DMS153 treated with DMSO at 0.1 percent for 48 hours (cell line): ENCODE results near the gene ATF6B.
A peak's percentile ranks its signal among the peaks of the same experiment; 100 is the strongest.
"Not testable (repeated sequence)": the region's sequence is repeated elsewhere in the genome, so short reads cannot be mapped to it uniquely, and the experiment has no call there.

Source experiments
- DNase-seq: peaks from one replicate; lab custom pipeline; 2025; ENCODE audit not compliant: unreplicated experiment; lab: John Stamatoyannopoulos, UW

The ATF6B gene

DNA sequence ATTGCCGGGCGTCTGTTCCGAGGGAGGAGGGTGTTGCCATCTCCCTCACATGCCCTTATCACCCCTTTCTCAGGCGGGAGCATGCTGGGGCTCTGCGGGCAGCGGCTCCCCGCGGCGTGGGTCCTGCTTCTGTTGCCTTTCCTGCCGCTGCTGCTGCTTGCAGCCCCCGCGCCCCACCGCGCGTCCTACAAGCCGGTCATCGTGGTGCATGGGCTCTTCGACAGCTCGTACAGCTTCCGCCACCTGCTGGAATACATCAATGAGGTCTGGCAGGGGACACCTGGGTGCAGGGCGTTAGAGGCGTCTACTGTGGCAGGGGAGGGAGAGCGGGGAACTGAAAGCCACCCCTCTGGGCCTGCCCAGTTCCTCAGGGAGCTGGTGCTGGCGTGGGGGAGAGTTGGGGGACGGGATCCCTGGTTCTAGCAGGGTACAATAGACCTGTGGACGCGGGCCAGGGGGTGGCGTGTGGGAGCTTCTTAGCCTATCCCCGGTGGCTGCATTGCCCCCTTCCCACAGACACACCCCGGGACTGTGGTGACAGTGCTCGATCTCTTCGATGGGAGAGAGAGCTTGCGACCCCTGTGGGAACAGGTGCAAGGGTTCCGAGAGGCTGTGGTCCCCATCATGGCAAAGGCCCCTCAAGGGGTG is 26.6 kb upstream of the ATF6B start:
- DNase-seq, result peak; percentile 47

DNA sequence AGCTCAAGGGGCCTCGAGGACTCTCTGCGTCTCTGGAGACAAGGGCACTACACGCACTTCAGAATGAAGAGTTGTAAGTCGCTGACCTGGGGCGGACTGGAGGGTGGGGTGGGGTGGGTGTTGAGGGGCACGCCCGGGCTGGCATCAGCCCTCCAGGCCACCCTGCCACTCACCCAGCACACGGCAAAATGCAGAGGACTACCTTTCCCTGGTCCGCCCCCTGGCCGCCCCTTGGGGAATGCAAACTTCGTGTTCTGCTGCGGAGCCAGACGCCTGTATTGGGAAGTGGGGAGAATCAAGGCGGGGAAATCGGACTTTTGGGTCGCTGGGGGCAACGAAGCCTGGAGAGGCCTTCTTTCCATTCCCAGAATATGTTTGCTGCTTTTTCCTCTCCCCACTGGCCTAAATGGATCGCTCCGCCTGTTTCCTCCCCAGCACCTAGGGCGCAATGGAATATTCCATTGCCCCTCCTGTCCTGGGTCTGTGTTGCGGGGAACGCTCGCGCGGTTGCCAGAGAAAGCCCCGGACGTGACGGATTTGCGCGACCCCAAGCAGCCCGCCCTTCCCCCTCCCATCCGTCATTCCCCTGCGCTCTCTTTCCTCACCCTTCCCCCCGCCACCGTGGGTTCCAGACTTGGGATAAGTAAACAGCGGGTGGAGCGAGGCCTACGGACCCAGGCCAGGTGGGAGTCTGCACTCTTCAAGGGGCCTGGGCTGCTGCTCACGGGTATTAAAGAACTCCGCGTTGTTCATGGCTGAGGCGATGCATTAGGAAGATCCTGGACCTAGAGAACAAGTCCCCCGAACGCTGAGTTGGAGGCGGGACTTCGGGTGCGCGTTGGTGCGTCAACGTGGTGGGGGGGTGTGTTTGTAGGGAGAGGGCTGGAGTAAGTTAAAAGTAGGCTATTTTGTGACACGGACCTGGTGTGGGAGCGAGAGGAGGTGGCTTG is 25.8 kb upstream of the ATF6B start, which contains the start of gene PPT2:
PPT2 (plus strand) TSS at position 578 of the 950 bp plus-strand sequence. CDS start 454 bp downstream, outside the sequence.
- peak; percentile 52 for DNase-seq

DNA sequence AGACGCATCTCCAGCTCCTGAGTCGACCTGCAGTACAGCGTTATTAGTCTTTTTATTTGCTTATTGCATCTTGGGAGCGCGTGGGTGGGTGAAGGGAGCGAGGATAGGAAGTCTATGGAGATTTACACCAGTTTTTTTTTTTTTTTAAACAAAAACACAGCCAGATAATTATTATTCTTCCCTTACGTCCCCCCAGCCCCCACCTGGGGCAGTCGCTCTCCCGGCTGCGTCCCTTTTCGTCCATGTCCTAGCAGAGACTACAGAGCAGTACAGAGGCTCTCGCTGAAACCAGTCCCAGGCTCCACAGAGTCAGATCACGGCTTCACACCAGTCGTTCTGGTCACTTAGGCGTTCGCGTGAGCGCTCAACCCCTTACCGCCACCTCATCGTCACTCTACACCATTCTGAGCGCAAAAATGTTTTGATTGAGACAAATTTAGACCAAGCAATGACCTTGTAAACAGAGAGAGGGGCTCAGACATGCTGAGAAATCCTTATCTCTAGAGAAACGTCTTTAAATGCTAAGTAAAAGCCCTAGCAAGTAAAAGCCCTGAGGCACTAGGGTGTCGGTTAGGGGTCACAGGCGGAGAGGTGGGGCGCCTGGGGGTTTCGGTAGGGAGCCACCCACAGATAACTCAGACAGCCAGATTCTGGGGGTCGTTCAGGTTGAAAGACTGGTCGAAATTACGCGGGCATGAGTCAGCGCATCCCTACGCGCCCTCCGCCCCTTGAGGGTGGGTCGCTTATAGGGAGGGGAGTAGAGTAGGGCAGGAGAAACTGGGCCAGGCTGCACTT is 24.9 kb upstream of the ATF6B start:
- DNase-seq, result no peak

- DNase-seq, result no peak
Measured at GRCh38 chr6:32151863-32152768, 24.1 kb upstream of the ATF6B start, which contains the start of gene PRRT1. PRRT1 (minus strand) TSS chr6:32151939; CDS start chr6:32151827, 112 bp downstream.

GRCh38 chr6:32151181-32151862 is 23.3 kb upstream of the ATF6B start:
- DNase-seq, result no peak

DNA sequence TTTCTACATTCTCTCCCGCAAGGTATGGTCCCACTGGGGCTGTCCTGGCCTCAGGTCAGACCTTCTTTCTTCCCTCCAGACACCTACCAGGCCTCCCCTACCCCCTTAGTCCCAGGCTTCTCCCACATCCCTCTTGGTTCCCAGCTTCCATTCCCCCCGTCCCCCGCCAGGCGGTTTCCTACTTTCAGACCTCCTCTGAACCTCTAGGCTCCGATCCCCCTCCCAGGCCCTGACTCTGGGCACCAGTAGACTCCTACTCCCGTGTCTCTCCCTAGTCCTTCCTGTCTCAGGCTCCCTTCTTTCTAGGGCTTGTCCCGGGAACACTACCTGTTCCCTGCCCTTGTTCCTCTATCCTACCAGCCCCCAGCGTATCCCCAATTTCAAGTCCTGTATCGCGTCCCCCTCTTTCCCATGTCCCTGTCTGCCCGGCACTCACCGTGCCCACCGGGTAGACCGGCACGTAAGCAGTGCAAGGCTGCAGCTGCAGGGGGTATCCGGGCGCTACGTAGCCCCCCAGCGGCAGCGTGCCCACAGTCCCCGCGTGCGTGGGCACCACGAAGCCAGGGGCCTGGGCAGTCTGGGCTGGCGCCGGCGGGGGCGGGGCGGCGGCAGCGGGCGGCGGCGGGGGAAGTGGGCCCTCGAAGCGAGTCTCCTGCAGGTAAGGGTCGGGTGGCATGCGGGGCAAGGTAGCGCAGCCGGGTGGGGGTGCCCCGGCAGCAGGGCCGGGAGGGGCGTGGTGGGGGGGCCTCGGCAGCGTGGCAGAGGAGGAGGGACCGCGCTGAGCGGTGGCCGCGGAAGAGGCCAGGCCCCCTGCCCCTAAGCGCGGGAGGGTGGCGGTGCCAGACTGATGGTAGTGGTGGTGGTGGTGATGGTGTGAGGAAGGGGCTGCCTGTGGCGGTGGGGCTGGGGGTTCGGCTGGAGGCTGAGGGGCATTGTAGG is 22.2 kb upstream of the ATF6B start:
- DNase-seq, result no peak

GRCh38 chr6:32149092-32149755 is 21.2 kb upstream of the ATF6B start:
- no peak for DNase-seq

GRCh38 chr6:32148289-32149091 is 20.4 kb upstream of the ATF6B start:
- no peak for DNase-seq

DNA sequence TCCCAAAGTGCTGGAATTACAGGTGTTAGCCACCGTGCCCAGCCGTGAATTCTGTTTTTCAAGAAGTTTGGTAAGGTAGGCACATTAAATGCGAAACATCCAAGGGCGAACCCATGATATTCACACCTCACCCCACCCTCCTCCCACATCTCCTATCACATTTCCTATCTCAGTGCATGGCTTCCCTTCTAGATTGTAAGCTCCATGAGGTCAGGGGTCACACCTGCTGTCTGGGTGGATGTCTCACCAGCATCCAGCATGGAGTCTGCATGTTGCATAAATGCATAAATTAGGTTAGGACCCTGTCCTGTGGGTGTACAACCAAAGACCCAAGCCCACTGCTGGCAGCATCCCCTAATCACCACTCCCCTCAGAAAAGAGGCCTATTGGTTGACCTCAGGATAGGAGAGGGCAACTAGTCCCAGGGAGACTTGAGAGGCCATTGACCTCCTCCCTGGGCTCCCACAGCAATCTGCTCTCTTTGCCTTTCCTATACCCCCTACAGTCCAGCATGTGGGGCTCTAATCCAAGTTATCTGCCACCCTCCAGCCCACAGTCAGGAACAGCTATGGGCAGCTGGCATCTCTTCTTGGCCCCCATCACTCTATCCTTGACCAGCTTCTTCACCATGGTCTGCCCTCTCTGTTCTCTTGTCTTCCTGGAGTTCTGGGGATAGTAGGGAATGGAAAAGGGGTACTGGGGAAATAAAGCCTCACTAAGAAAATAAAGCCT is 19.5 kb upstream of the ATF6B start:
- no peak for DNase-seq

DNA sequence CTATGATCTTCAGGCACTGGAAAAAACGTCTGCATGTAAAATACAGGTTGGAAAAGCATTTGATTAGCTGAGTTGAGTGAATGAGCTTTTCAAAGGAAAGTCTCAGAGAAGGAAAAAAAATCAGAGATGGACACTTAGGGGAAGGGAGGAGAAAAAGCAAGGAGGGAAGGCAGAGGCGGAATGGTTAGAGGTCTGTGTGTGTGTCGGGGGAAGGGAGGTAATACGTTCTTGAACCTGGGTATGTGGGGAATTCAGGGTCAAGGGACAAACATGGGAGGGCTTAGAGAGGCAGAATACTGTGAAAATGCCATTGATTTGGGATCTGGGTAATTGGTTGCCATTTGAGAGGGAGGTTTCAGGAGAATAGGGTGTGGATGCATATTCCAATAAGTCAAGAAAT is 18.6 kb upstream of the ATF6B start:
- no peak for DNase-seq

DNA sequence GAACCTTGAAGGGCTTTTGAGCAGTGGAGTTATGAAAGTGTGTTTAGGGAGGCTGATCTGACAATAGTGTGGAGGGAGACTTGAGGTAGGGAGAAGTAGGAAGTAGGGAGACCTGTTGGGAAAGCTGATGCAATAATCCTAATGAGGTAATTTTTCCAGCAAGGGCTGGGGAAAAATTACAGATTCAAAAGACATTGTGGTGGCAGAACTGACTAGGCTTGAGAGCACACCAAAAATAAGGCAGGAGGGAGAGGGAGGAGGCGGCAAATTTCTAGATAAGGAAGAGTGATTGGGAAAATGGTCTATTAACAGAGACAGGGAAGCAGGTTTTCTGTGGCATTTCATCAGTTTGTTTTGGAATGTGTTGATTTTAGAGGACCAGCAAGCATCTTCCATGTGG is 18.2 kb upstream of the ATF6B start:
- no peak for DNase-seq

DNA sequence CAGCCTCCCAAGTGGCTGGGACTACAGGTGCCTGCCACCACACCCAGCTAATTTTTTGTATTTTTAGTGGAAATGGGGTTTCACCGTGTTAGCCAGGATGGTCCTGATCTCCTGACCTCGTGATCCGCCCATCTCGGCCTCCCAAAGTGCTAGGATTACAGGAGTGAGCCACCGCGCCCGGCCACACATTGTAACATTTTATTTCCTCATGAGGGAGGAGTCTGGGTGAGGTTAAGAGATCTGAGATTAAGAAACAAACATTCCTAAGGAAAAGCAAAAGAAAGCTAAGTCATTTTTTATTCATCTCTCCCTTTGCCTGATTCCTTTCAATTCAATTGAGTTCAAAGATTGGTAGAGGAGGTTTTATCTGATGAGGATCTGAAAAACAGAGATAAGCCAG is 16.2 kb upstream of the ATF6B start:
- DNase-seq, result not testable (repeated sequence)

GRCh38 chr6:32140420-32141046 is 12.5 kb upstream of the ATF6B start:
- no peak for DNase-seq

GRCh38 chr6:32139590-32139989 is 11.5 kb upstream of the ATF6B start:
- no peak for DNase-seq

- DNase-seq, result no peak
Measured at GRCh38 chr6:32137454-32137853, 9.4 kb upstream of the ATF6B start.

GRCh38 chr6:32133786-32134185 is 5.7 kb upstream of the ATF6B start:
- no peak for DNase-seq
